Measurements from ENCODE around the gene MYO5B.

MYO5B gene

DNA sequence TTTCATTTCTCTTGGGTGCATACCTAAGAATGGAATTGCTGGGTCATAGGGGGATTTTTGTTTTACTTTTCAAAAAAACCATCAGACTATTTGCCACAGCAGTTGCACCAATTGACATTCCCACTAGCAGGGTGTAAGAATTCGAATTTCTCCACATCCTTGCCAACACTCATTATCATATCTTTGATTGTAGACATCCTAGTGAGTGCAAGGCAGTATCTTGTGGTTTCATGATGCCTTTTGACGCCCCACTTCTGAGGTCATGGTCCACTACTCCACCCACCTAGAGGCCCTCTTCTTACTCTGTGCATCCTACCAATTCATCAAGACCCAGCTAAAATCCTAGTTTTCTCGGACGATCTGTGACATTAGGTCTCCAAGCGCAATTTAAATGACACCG lies 161.9 kb downstream of the MYO5B start:
- TF ChIP-seq EZH2 (IDR thresholded peaks at IDR 0.05; ENCODE audit: borderline replicate concordance, low read depth, low read length, severe bottlenecking): no peak
- TF ChIP-seq, protein P1, sequence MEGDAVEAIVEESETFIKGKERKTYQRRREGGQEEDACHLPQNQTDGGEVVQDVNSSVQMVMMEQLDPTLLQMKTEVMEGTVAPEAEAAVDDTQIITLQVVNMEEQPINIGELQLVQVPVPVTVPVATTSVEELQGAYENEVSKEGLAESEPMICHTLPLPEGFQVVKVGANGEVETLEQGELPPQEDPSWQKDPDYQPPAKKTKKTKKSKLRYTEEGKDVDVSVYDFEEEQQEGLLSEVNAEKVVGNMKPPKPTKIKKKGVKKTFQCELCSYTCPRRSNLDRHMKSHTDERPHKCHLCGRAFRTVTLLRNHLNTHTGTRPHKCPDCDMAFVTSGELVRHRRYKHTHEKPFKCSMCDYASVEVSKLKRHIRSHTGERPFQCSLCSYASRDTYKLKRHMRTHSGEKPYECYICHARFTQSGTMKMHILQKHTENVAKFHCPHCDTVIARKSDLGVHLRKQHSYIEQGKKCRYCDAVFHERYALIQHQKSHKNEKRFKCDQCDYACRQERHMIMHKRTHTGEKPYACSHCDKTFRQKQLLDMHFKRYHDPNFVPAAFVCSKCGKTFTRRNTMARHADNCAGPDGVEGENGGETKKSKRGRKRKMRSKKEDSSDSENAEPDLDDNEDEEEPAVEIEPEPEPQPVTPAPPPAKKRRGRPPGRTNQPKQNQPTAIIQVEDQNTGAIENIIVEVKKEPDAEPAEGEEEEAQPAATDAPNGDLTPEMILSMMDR (IDR thresholded peaks at IDR 0.05; ENCODE audit: borderline replicate concordance, extremely low read depth, low read length, poor library complexity, severe bottlenecking): no peak
- Histone ChIP-seq H3K4me3 (ENCODE audit: low read depth in 1 of 2, low read length in 2 of 2) (no peak overlapping the region), H3K4me1 (ENCODE audit: insufficient read depth, low read length) (no peaks in the 10 kb centered on the region), H3K79me2 (ENCODE audit: insufficient read depth, low read length) (no peaks in the 10 kb centered on the region), H3K27ac (ENCODE audit: low read length) (no peak overlapping the region), H4K20me1 (ENCODE audit: insufficient read depth, low read length) (no peaks in the 10 kb centered on the region), H3K9me3 (ENCODE audit: insufficient read depth, low read length, severe bottlenecking) (no peaks in the 10 kb centered on the region), H2AFZ (ENCODE audit: low read depth, low read length) (no peak overlapping the region), H3K9ac (ENCODE audit: low read depth, low read length) (no peak overlapping the region), H3K36me3 (ENCODE audit: insufficient read depth, low read length) (no peaks in the 10 kb centered on the region), H3K4me2 (ENCODE audit: insufficient read depth, low read length) (no peak overlapping the region), H3K27me3 (ENCODE audit: insufficient read depth, low read length, poor library complexity) (peaks cover 12% of the 10 kb centered on the region)
- DNase-seq: no peak
- ATAC-seq (ENCODE audit: insufficient read depth, low read depth): no peak

DNA sequence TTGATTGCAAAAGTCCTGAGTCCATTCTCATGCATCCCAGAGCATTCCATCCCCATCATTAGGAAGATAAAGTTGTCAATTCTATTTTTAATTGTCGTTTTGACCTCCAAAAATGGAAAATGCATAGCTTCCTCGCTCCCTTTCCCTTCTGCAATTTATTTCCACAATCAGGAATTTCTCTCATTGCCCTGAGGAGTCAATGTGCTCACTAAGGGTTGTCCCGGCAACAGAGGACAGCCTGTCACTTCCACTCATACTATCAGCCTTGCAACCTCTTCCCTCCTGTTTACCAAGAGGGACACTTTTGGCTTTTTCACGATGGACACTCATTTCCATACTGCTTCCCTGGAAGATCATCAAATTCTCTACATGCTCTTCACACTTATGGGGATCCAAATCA lies 164.8 kb downstream of the MYO5B start:
- H3K4me2 ChIP-seq (ENCODE audit: insufficient read depth, low read length): no peak overlapping the region
- no peak for TF ChIP-seq EZH2 (IDR thresholded peaks at IDR 0.05; ENCODE audit: borderline replicate concordance, low read depth, low read length, severe bottlenecking)
- TF ChIP-seq, protein P1 (IDR thresholded peaks at IDR 0.05; ENCODE audit: borderline replicate concordance, extremely low read depth, low read length, poor library complexity, severe bottlenecking): no peak
- no peaks in the 10 kb centered on the region for H3K36me3 ChIP-seq (ENCODE audit: insufficient read depth, low read length)
- H3K9ac ChIP-seq (ENCODE audit: low read depth, low read length): no peak overlapping the region
- H4K20me1 ChIP-seq (ENCODE audit: insufficient read depth, low read length): no peaks in the 10 kb centered on the region
- no peak overlapping the region for H3K4me3 ChIP-seq (ENCODE audit: low read depth in 1 of 2, low read length in 2 of 2)
- H3K27me3 ChIP-seq (ENCODE audit: insufficient read depth, low read length, poor library complexity): peaks cover 13% of the 10 kb centered on the region
- no peak overlapping the region for H2AFZ ChIP-seq (ENCODE audit: low read depth, low read length)
- H3K9me3 ChIP-seq (ENCODE audit: insufficient read depth, low read length, severe bottlenecking): no peaks in the 10 kb centered on the region
- H3K27ac ChIP-seq (ENCODE audit: low read length): no peak overlapping the region
- DNase-seq: no peak
- no peak for ATAC-seq (ENCODE audit: insufficient read depth, low read depth)
- H3K4me1 ChIP-seq (ENCODE audit: insufficient read depth, low read length): no peaks in the 10 kb centered on the region
- no peaks in the 10 kb centered on the region for H3K79me2 ChIP-seq (ENCODE audit: insufficient read depth, low read length)

DNA sequence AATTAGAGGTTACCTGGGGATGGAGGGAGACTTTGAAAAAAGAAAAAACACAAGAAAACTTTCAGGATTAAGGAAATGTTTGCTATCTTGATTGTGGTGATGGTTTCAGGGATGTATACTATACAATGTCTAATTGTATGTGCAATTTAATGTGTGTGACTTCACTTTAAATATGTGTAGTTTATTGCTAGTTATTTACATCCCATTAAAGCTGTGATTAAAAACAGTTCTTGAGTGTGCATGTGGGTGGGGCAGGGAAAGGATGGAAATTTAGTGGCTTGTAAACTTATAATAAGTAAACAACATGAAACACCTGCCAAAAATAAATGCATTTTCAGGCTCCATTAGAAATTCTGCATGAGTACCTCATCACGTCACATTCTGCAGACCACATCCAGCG lies 167.0 kb downstream of the MYO5B start:
- TF ChIP-seq, protein P1 (IDR thresholded peaks at IDR 0.05; ENCODE audit: borderline replicate concordance, extremely low read depth, low read length, poor library complexity, severe bottlenecking): no peak

DNA sequence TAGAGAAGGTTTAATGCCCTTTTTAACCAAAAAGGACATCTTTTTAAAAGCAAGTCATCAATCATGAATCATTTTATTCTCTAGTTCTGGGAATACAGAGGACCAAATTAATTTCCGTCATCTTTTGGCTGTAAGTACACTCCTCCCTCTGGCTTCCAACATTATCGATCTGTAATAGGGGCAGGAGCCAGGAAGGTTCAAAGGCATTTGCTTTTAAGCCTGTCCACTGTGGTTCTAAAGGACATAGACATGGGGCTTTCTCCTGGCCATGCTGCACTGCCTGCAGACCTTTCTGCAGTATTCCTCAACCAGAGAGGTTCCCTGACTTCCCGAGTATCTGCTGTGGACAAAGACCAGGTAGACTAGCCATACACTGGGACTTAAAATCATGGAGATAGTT lies 170.5 kb downstream of the MYO5B start:
- Histone ChIP-seq H4K20me1 (ENCODE audit: insufficient read depth, low read length) (no peaks in the 10 kb centered on the region), H3K27ac (ENCODE audit: low read length) (no peak overlapping the region), H3K79me2 (ENCODE audit: insufficient read depth, low read length) (no peaks in the 10 kb centered on the region), H3K9me3 (ENCODE audit: insufficient read depth, low read length, severe bottlenecking) (no peaks in the 10 kb centered on the region), H3K4me1 (ENCODE audit: insufficient read depth, low read length) (no peaks in the 10 kb centered on the region), H3K9ac (ENCODE audit: low read depth, low read length) (no peak overlapping the region), H3K36me3 (ENCODE audit: insufficient read depth, low read length) (no peaks in the 10 kb centered on the region), H3K27me3 (ENCODE audit: insufficient read depth, low read length, poor library complexity) (peaks cover 12% of the 10 kb centered on the region), H3K4me3 (ENCODE audit: low read depth in 1 of 2, low read length in 2 of 2) (no peak overlapping the region), H3K4me2 (ENCODE audit: insufficient read depth, low read length) (no peak overlapping the region), H2AFZ (ENCODE audit: low read depth, low read length) (no peak overlapping the region)
- ATAC-seq (ENCODE audit: insufficient read depth, low read depth): no peak
- TF ChIP-seq, protein P1 (IDR thresholded peaks at IDR 0.05; ENCODE audit: borderline replicate concordance, extremely low read depth, low read length, poor library complexity, severe bottlenecking): no peak
- TF ChIP-seq EZH2 (IDR thresholded peaks at IDR 0.05; ENCODE audit: borderline replicate concordance, low read depth, low read length, severe bottlenecking): no peak
- no peak for DNase-seq

More for the DNA sequence above, 167.0 kb downstream of the MYO5B start:
- no peak for ATAC-seq (ENCODE audit: insufficient read depth, low read depth)
- H3K4me3 ChIP-seq (ENCODE audit: low read depth in 1 of 2, low read length in 2 of 2): no peak overlapping the region
- H3K79me2 ChIP-seq (ENCODE audit: insufficient read depth, low read length): no peaks in the 10 kb centered on the region
- H3K4me1 ChIP-seq (ENCODE audit: insufficient read depth, low read length): no peaks in the 10 kb centered on the region
- no peak overlapping the region for H2AFZ ChIP-seq (ENCODE audit: low read depth, low read length)
- no peak for DNase-seq
- H3K36me3 ChIP-seq (ENCODE audit: insufficient read depth, low read length): no peaks in the 10 kb centered on the region
- H3K9ac ChIP-seq (ENCODE audit: low read depth, low read length): no peak overlapping the region
- no peaks in the 10 kb centered on the region for H3K9me3 ChIP-seq (ENCODE audit: insufficient read depth, low read length, severe bottlenecking)
- no peaks in the 10 kb centered on the region for H4K20me1 ChIP-seq (ENCODE audit: insufficient read depth, low read length)
- H3K27ac ChIP-seq (ENCODE audit: low read length): no peak overlapping the region
- no peak overlapping the region for H3K4me2 ChIP-seq (ENCODE audit: insufficient read depth, low read length)
- peaks cover 13% of the 10 kb centered on the region for H3K27me3 ChIP-seq (ENCODE audit: insufficient read depth, low read length, poor library complexity)

All from DND-41 (cell line).